SK-N-SH (cell line): ENCODE data around the gene CACNA2D3. TPM values are rescaled to one million over a fixed set of nuclear protein-coding genes. Genes with fewer than 3 reads are reported as not detected.

Experiments
- CTCF ChIA-PET: fragments of 300-600, 350-600 bp; formaldehyde crosslinking; extraction: SDS; loops from one replicate; lab custom pipeline; 2021; lab: Yijun Ruan, JAX
- POLR2A ChIA-PET: fragments of 350-600 bp; sonication (Branson Sonifier 250); formaldehyde crosslinking; extraction: SDS; loops from one replicate; lab custom pipeline; 2020; ENCODE audit warnings: antibody characterized with exemption, inconsistent platforms; lab: Yijun Ruan, JAX
- DNase-seq: peaks from one replicate; pipeline ENCODE4 v3.0.0; 2012
- H2AFZ ChIP-seq: fragments of 200-600 bp; sonication (generic); 2 replicates; pipeline ENCODE4 v1.8.1; 2016; ENCODE audit warnings: antibody characterized with exemption, mild to moderate bottlenecking, low read depth
- H3F3A ChIP-seq: fragments of 200-600 bp; sonication (generic); replicated peaks from 2 replicates; pipeline ENCODE3; 2016; ENCODE audit warnings: antibody characterized with exemption, mild to moderate bottlenecking; ENCODE audit not compliant: insufficient read depth
- H3K27ac ChIP-seq, 2 experiments: fragments of 200-500 bp in 1 of 2; fragments of 200-600 bp in 1 of 2; sonication (Bioruptor generic) in 1 of 2; sonication (generic), shearing (Covaris generic) in 1 of 2; 2 replicates each; pipeline versions ENCODE4 v1.5.1 to v1.6.1; 2014 to 2016; ENCODE audit warnings: low read depth in 2 of 2, inconsistent platforms in 1 of 2, low read length in 1 of 2, mild to moderate bottlenecking in 1 of 2, mixed read lengths in 1 of 2
- H3K27me3 ChIP-seq: fragments of 200-600 bp; sonication (generic), shearing (Covaris generic); 2 replicates; pipeline ENCODE4 v1.6.1; 2016; ENCODE audit warnings: mixed run types; ENCODE audit not compliant: insufficient read depth
- H3K36me3 ChIP-seq, 2 experiments: fragments of 200-500 bp in 1 of 2; fragments of 200-600 bp in 1 of 2; sonication (Bioruptor generic) in 1 of 2; sonication (generic) in 1 of 2; replicated peaks in 1 of 2; 2 replicates each; pipeline versions ENCODE3 to v1.5.1; 2014 to 2016; ENCODE audit warnings: low read length in 1 of 2, mild to moderate bottlenecking in 1 of 2; ENCODE audit not compliant: insufficient read depth in 2 of 2, control insufficient read depth in 1 of 2
- H3K4me1 ChIP-seq, 2 experiments: fragments of 200-500 bp in 1 of 2; fragments of 200-600 bp in 1 of 2; sonication (Bioruptor generic) in 1 of 2; sonication (generic), shearing (Covaris generic) in 1 of 2; 2 replicates each; pipeline versions ENCODE4 v1.5.1 to v1.6.1; 2014 to 2016; ENCODE audit warnings: low read depth in 1 of 2, low read length in 1 of 2, mixed run types in 1 of 2; ENCODE audit not compliant: insufficient read depth in 2 of 2, control insufficient read depth in 1 of 2
- H3K4me2 ChIP-seq: fragments of 200-600 bp; sonication (generic), shearing (Covaris generic); 2 replicates; pipeline ENCODE4 v1.6.1; 2017; ENCODE audit warnings: mixed run types
- H3K4me3 ChIP-seq, 2 experiments: fragments of 200-500 bp in 1 of 2; fragments of 200-600 bp in 1 of 2; sonication (Bioruptor generic) in 1 of 2; sonication (generic), shearing (Covaris generic) in 1 of 2; 2 replicates each; pipeline versions ENCODE4 v1.5.1 to v1.8.1; 2014 to 2016; ENCODE audit warnings: low read depth in 2 of 2, inconsistent platforms in 1 of 2, low read length in 1 of 2, mild to moderate bottlenecking in 1 of 2, mixed read lengths in 1 of 2, moderate library complexity in 1 of 2
- H3K79me2 ChIP-seq: fragments of 200-600 bp; sonication (generic); 2 replicates; pipeline ENCODE4 v1.8.1; 2017; ENCODE audit warnings: mild to moderate bottlenecking; ENCODE audit not compliant: insufficient read depth
- H3K9ac ChIP-seq: fragments of 200-600 bp; sonication (generic); 2 replicates; pipeline ENCODE4 v1.6.1; 2017; ENCODE audit warnings: mixed run types
- H3K9me2 ChIP-seq: fragments of 200-600 bp; sonication (generic); 2 replicates; pipeline ENCODE4 v1.6.1; 2017; ENCODE audit warnings: mixed run types
- H3K9me3 ChIP-seq: fragments of 200-600 bp; sonication (generic); 2 replicates; pipeline ENCODE4 v1.6.1; 2017; ENCODE audit warnings: mixed run types, mild to moderate bottlenecking, moderate library complexity
- H4K20me1 ChIP-seq: fragments of 200-600 bp; sonication (generic); 2 replicates; pipeline ENCODE4 v1.6.1; 2017; ENCODE audit warnings: mild to moderate bottlenecking, mixed run types; ENCODE audit not compliant: insufficient read depth
- CTCF ChIP-seq: fragments of 200-600 bp; sonication (generic); IDR thresholded peaks from 2 replicates; pipeline ENCODE4 v1.6.1; 2017; ENCODE audit warnings: antibody characterized with exemption, mild to moderate bottlenecking, moderate library complexity
- EP300 ChIP-seq, 2 experiments: IDR thresholded peaks; 2 replicates each; pipeline versions ENCODE4 v1.4.0 to v1.6.1; 2012; ENCODE audit warnings: borderline replicate concordance in 1 of 2, low read depth in 1 of 2, low read length in 1 of 2
- EZH2phosphoT487 ChIP-seq: fragments of 200-600 bp; sonication (generic); IDR thresholded peaks from 2 replicates; pipeline ENCODE4 v1.6.1; 2017; ENCODE audit warnings: low read depth, mixed run types, mild to moderate bottlenecking, antibody characterized with exemption, moderate library complexity, borderline replicate concordance
- FOSL2 ChIP-seq: IDR thresholded peaks from 2 replicates; pipeline ENCODE4 v1.4.0; 2012; ENCODE audit warnings: low read depth, mild to moderate bottlenecking, moderate library complexity, borderline replicate concordance
- FOXM1 ChIP-seq: IDR thresholded peaks from 2 replicates; pipeline ENCODE4 v1.4.0; 2012; ENCODE audit warnings: low read depth, mild to moderate bottlenecking
- IRF3 ChIP-seq: fragments of 150-350 bp; IDR thresholded peaks from 2 replicates; pipeline ENCODE4 v1.6.1; 2016; ENCODE audit warnings: mild to moderate bottlenecking, low read depth, low read length
- JUND ChIP-seq: IDR thresholded peaks from 2 replicates; pipeline ENCODE4 v1.4.0; 2012
- MXI1 ChIP-seq: IDR thresholded peaks from 2 replicates; pipeline ENCODE4 v1.6.1; 2012; ENCODE audit warnings: mild to moderate bottlenecking, low read depth, low read length, improper control_type of control experiment
- NFIC ChIP-seq: IDR thresholded peaks from 2 replicates; pipeline ENCODE4 v1.4.0; 2012; ENCODE audit warnings: borderline replicate concordance
- NRF1 ChIP-seq: IDR thresholded peaks from 2 replicates; pipeline ENCODE4 v1.6.1; 2012; ENCODE audit warnings: low read depth, mild to moderate bottlenecking, low read length
- PBX3 ChIP-seq: IDR thresholded peaks from 2 replicates; pipeline ENCODE4; 2012
- RAD21 ChIP-seq: IDR thresholded peaks from 2 replicates; pipeline ENCODE4 v1.6.1; 2012; ENCODE audit warnings: mild to moderate bottlenecking, low read length
- RCOR1 ChIP-seq: fragments of 150-350 bp; IDR thresholded peaks from 2 replicates; pipeline ENCODE4 v1.6.1; 2017; ENCODE audit warnings: antibody characterized with exemption, low read length
- RFX5 ChIP-seq: IDR thresholded peaks from 2 replicates; pipeline ENCODE4 v1.6.1; 2012; ENCODE audit warnings: mild to moderate bottlenecking, improper control_type of control experiment, low read length
- RXRA ChIP-seq: IDR thresholded peaks from 2 replicates; pipeline ENCODE4 v1.4.0; 2012; ENCODE audit warnings: low read depth, mild to moderate bottlenecking, borderline replicate concordance
- TAF1 ChIP-seq: IDR thresholded peaks from 2 replicates; pipeline ENCODE4 v1.6.1; 2012; ENCODE audit warnings: low read depth, mild to moderate bottlenecking, low read length, moderate library complexity, borderline replicate concordance
- TCF12 ChIP-seq: IDR thresholded peaks from 2 replicates; pipeline ENCODE4 v1.4.0; 2012
- WGBS: methylation state at CpG from one replicate; pipeline ENCODE4 v1.1.6; 2017; ENCODE audit warnings: low lambda C conversion rate; 5-methylcytosine and 5-hydroxymethylcytosine counted together
- polyA plus RNA-seq, 3 experiments: library from polyadenylated mRNA; depleted of rRNA; stranded (reverse); fragments of >200 nt; gene quantifications; 2 replicates each; pipeline ENCODE4 v1.2.3, GENCODE V29; 2012
- TF ChIP-seq, protein P1 (sequence below): IDR thresholded peaks from 2 replicates; pipeline ENCODE4 v1.4.0; 2012; ENCODE audit warnings: low read depth, borderline replicate concordance
- TF ChIP-seq, protein P2 (sequence below): IDR thresholded peaks from 2 replicates; pipeline ENCODE4 v1.4.0; 2012; ENCODE audit warnings: low read depth, borderline replicate concordance

CACNA2D3 gene
- polyA plus RNA-seq, 1 of the 3 experiments (the other 2 are of a cell fraction) = 0.15 TPM

DNA sequence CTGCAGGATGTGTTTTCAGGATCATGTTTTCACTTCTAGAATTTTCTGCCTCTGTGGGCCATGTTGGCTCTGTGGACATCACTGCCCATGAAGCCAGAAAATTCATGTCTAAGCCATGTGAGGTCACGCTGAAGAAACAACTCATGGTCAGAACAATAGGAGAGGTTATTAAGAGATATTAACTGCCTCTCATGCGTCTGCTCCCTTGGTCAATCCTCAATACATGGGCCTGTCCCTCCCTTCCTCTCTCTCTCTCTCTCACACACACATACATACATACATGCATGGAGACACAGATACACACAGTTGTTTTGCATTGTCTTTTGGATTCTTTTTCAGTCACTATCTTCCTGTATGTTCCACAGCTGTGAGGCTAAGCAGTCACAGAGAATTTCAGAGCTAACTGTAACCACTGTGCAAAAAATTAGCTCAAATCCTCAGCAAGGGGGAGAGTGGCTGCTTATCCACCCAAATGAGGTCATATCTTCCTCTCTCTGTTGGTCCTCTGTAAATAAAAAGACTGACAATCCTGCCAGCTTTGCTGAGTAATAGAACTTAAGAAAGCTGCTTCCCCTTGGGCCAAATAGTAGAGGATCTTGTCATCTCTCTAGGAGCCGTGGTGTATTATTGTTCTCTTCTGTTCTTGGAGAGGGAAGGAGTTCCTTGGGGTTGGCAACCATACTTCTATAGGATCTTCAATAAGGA, 759.9 kb downstream of the CACNA2D3 start (continued):
- TF ChIP-seq RAD21 (no peak), PBX3 (peak; percentile 73), EP300 (IDR thresholded peaks at IDR 0.05; ENCODE audit: borderline replicate concordance in 1 of 2, low read depth in 1 of 2, low read length in 1 of 2) (peak in 1 of 2 experiments; percentile 61; a peak in 1 of 4 replicates), NFIC (peak; percentile 61; the same call in 1 of the 2 replicates), RXRA (no peak), RCOR1 (no peak), FOXM1 (no peak), CTCF (no peak)

- Histone ChIP-seq H3K79me2 (no peaks in the 10 kb centered on the region), H3F3A (peaks cover 16% of the 10 kb centered on the region), H3K36me3 (no peaks in the 10 kb centered on the region), H3K9ac (no peak overlapping the region), H2AFZ (no peak overlapping the region), H3K4me1 (peaks cover 8 to 24% of the 10 kb centered on the region in 2 experiments; a peak in 3 of 4 replicates), H3K27me3 (no peaks in the 10 kb centered on the region), H3K9me2 (no peaks in the 10 kb centered on the region), H3K27ac (no peak overlapping the region), H3K4me3 (no peak overlapping the region), H3K9me3 (no peaks in the 10 kb centered on the region), H3K4me2 (no peak overlapping the region), H4K20me1 (no peaks in the 10 kb centered on the region)
- POLR2A ChIA-PET = no interaction called here
- 88% methylated on average over 9 of the region's 9 CpGs for WGBS
- CTCF ChIA-PET = no interaction called here
- DNase-seq = no peak
- no peak for TF ChIP-seq JUND
- no peak for TF ChIP-seq FOSL2
- no peak for TF ChIP-seq NRF1
- TF ChIP-seq TCF12 = no peak
- TF ChIP-seq IRF3 = no peak
- TF ChIP-seq RFX5 = no peak
- TF ChIP-seq MXI1 = no peak
- no peak for TF ChIP-seq NFIC
- no peak for TF ChIP-seq CTCF
- TF ChIP-seq, protein P1, sequence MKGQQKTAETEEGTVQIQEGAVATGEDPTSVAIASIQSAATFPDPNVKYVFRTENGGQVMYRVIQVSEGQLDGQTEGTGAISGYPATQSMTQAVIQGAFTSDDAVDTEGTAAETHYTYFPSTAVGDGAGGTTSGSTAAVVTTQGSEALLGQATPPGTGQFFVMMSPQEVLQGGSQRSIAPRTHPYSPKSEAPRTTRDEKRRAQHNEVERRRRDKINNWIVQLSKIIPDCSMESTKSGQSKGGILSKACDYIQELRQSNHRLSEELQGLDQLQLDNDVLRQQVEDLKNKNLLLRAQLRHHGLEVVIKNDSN = no peak
- TF ChIP-seq FOXM1 = no peak
- TF ChIP-seq EZH2phosphoT487 = no peak
- TF ChIP-seq TAF1 = no peak
- no peak for TF ChIP-seq RXRA
- TF ChIP-seq, protein P2, sequence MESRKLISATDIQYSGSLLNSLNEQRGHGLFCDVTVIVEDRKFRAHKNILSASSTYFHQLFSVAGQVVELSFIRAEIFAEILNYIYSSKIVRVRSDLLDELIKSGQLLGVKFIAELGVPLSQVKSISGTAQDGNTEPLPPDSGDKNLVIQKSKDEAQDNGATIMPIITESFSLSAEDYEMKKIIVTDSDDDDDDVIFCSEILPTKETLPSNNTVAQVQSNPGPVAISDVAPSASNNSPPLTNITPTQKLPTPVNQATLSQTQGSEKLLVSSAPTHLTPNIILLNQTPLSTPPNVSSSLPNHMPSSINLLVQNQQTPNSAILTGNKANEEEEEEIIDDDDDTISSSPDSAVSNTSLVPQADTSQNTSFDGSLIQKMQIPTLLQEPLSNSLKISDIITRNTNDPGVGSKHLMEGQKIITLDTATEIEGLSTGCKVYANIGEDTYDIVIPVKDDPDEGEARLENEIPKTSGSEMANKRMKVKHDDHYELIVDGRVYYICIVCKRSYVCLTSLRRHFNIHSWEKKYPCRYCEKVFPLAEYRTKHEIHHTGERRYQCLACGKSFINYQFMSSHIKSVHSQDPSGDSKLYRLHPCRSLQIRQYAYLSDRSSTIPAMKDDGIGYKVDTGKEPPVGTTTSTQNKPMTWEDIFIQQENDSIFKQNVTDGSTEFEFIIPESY = no peak
Measured at GRCh38 chr3:54888162-54888561, 765.8 kb downstream of the CACNA2D3 start.
